Measurements from ENCODE around the gene TMEM200C.
"Not testable (repeated sequence)": the region's sequence is repeated elsewhere in the genome, so short reads cannot be mapped to it uniquely, and the experiment has no call there.

TMEM200C gene

GRCh38 chr18:5891184-5891853, 4.0 kb downstream of the TMEM200C start:
- DNase-seq = no peak

- DNase-seq = no peak
These were observed 4.8 kb downstream of the TMEM200C start for GRCh38 chr18:5890331-5891183.

GRCh38 chr18:5885361-5885760, 10.0 kb downstream of the TMEM200C start:
- no peak for DNase-seq

DNA sequence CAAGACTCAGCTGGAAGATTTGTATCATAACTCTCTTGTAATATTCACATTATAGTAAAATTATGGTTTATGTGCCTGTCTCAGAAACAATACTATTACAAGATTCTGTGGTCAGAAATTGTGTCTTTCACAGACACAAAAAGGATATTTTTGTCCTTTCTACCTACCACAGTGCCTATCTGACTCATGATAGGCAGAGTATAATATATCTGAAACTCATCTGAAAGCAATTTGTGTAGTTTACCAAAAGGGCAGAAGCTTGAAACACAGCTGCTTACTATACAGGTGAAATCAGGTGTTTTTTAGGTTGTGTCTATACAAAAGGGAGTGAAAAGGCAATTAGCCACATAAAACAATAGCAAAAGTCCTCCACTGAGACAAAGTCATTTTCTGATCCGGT, 10.9 kb downstream of the TMEM200C start:
- DNase-seq = no peak

GRCh38 chr18:5879479-5879882, 15.8 kb downstream of the TMEM200C start:
- DNase-seq = no peak

GRCh38 chr18:5876891-5877290, 18.4 kb downstream of the TMEM200C start:
- DNase-seq = no peak

- DNase-seq = no peak
These were observed 21.0 kb downstream of the TMEM200C start for GRCh38 chr18:5874336-5874735.

DNA sequence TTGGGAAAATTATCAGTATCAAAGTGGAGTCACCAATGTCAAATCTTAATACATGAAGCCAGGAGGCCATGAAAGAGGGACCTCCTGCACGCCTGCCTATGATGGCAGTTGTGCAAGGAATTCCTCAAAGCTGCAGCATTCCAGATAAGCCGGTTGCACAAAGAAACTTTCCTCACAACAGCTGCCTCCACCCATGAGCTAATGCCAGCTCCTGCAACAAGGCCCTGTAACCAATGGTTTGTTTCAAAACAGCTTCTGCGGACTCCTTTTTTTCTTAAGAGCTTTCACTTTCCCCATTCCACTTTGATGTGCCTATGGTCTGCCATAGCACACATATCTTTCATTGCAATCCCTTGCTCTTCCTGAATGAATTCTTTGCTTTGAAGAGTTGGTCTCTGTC, 22.4 kb downstream of the TMEM200C start:
- no peak for DNase-seq

- no peak for DNase-seq
These were observed 23.9 kb downstream of the TMEM200C start for GRCh38 chr18:5871426-5871825.

DNA sequence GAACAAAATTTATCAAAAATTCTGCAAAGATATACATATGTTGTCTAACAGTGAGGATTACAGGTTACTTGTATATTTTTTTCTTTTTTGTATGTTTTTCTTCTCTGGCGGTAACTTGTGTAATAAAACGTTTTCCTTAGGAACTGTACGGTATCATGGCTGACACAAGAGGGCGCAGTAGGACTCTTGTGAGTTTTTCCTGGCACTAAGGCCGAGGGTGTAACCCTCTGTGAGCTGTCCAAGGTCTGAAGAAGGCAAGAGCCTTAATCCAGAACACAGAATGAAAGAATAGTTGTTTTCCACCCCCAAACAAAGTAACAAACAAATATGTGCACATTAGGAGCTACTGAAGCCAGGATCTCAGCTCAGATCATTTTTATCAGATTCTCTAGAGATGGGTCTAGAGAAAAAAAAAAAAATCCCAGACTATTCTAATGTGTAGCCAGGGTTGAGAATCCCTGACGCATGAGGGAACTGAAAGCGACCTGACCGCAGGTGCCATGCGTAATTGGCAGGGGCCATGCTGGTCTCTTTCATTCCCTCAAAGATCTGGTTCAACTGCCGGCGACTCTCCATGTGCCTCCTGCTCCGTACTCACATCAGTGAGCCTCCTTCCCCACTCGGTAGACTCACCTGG, 27.0 kb downstream of the TMEM200C start:
- no peak for DNase-seq

DNA sequence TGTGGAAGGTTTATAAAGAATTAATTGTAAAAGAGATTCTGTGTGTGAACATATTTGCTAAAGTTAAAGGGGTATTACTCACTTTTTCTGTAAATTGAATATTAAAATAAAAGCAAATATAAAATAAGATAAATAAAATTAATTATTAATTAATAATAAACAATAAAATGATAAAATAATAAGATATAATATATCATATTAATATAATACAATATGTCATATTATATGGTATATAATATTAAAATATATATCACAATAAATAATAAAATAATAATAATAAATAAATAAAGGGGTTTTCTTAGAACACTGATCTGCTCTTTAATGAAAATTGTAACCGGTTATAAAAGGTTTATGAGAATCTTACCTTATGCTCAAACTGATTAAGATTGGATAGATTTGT, 29.8 kb downstream of the TMEM200C start:
- DNase-seq = no peak

DNA sequence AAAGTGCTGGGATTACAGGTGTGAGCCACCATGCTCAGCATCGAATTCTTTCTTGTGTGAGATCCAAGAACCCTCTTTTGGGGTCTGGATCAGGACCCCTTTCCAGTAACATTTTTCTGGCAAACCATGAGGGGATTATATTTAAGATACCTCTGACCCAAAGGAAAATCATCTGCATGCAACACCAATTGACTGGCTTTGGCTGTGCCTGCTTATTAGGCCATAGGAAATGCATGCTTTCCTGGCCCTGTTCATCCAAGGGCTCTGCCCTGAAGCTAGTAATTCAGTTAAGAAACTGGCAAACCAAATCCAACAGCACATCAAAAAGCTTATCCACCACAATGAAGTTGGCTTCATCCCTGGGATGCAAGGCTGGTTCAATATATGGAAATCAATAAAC, 33.2 kb downstream of the TMEM200C start:
- DNase-seq = not testable (repeated sequence)

- DNase-seq = no peak
These were observed 38.1 kb downstream of the TMEM200C start for GRCh38 chr18:5857180-5857579.

- DNase-seq = no peak
These were observed 42.1 kb downstream of the TMEM200C start for GRCh38 chr18:5853253-5853652.

DNA sequence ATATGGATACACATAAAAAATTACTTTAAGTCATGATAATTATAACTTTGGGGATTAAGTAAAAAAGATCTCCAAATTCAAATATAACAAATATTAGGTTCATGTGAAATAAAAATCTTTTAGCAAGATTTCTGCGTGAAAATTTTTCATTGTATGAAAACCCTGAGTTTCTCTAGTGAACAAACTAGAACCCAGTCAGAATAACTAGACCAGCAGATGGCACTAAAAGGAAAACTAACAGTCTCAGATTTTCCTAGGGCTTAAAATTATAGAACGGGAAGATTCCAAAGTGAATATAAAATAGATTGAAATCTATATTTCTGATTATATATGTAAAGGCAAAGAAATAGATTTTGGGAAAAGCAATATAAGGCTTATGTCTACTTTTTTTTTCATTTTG, 43.3 kb downstream of the TMEM200C start:
- DNase-seq = no peak

DNA sequence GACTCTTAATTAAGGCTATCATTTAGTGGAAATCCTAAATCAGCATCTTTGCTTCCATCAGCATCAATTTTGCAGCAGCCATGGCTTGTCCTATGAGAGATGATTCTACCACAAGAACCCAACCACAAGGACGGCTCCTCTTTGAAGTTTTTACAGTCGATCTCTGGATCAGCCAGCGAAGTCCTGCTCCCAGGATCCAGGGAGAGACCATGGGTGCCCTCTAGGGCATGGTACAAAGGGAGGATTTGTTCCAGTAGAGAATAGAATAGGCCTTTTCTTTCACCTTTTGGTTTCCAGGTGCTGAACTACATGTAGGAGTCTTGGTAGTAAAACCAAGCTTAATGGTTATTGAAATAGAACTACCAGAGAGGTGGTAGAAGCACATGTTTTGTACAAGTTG, 52.7 kb downstream of the TMEM200C start:
- no peak for DNase-seq

- no peak for DNase-seq
These were observed 53.8 kb downstream of the TMEM200C start for GRCh38 chr18:5841518-5841917.

- DNase-seq = no peak
These were observed 54.8 kb downstream of the TMEM200C start for GRCh38 chr18:5840547-5840946.

- DNase-seq = no peak
These were observed 55.3 kb downstream of the TMEM200C start for GRCh38 chr18:5840025-5840424.

DNA sequence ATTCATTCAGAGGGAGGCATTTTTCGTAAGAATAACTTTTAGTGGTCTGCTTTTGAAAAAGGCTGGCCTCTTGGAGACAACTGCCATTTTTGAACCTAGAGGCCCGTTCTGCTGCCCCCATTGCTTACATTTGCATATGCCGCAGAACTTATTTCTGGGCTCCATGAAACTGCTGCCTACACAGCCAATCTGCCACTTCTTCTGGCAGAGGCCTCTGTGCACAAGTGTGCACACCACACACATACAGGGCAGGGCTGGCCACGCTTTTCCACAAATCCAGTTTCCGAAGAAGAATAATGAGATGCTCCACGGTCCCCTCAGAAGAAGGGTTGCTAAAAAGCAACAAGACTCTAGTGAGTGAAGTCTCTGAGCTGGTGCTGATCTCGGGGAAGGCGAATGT, 56.2 kb downstream of the TMEM200C start:
- DNase-seq = no peak
